H1 (cell line): Measurements from ENCODE around the gene HGFAC. TPM values are rescaled to one million over a fixed set of nuclear protein-coding genes. Genes with fewer than 3 reads are reported as not detected.

Experiments used
- CHD1 ChIP-seq: IDR thresholded peaks from 2 replicates; pipeline ENCODE4 v1.6.1; 2012; ENCODE audit warnings: low read depth, low read length, improper control_type of control experiment
- CHD7 ChIP-seq: fragments of 300-600 bp; sonication (generic); IDR thresholded peaks from 2 replicates; pipeline ENCODE4 v1.7.1; 2012; ENCODE audit warnings: low read length, moderate library complexity, mild to moderate bottlenecking, inconsistent platforms; ENCODE audit not compliant: insufficient replicate concordance
- EZH2 ChIP-seq: fragments of 200-600 bp; sonication (generic); IDR thresholded peaks from 2 replicates; pipeline ENCODE4 v1.7.1; 2012; ENCODE audit warnings: low read depth, mild to moderate bottlenecking, moderate library complexity, low read length, inconsistent platforms; ENCODE audit not compliant: severe bottlenecking
- RFX5 ChIP-seq: IDR thresholded peaks from 2 replicates; pipeline ENCODE4 v1.6.1; 2011; ENCODE audit warnings: low read depth, low read length, improper control_type of control experiment, borderline replicate concordance
- USF2 ChIP-seq: IDR thresholded peaks from 2 replicates; pipeline ENCODE4 v1.6.1; 2011; ENCODE audit warnings: low read length, improper control_type of control experiment
- polyA plus RNA-seq, 7 experiments: library from polyadenylated mRNA; depleted of rRNA in 3 of 7; stranded (reverse) in 5 of 7; unstranded in 2 of 7; fragments of >200 nt in 5 of 7; fragments of 200-250 nt in 2 of 7; gene quantifications; 1 replicate in 5 of 7; 2 replicates in 1 of 7; 4 replicates in 1 of 7; pipeline versions ENCODE4 v1.2.1 to v1.2.3, GENCODE V29; 2011 to 2013; ENCODE audit warnings: missing spikeins in 2 of 7, mixed read lengths in 2 of 7
- total RNA-seq: library from RNA; stranded (reverse); fragmentation: NEBNext Ultra II Directional; extraction: Animal tissue kit (Norgen Biotek cat#: 25700); gene quantifications from 2 replicates; pipeline ENCODE4 v1.2.1, GENCODE V29; 2021

The HGFAC gene
- total and polyA plus RNA-seq, 2 of the 8 experiments (the other 6 are each of a cell fraction or from before 2014, with no cell fraction given): 0.14 to 0.15 TPM

GRCh38 chr4:3423952-3424351 lies 17.8 kb upstream of the HGFAC start (continued):
- TF ChIP-seq CHD7 (no peak), EZH2 (no peak), RFX5 (no peak), USF2 (no peak), CHD1 (no peak)
- TF ChIP-seq, all 59 proteins: peak for 0
